Esophagus muscularis mucosa (tissue), 4 donors: ENCODE measurements around the gene PTPN4. TPM values are rescaled to one million over a fixed set of nuclear protein-coding genes. Genes with fewer than 3 reads are reported as not detected.

ENCODE experiments used
- DNase-seq: peaks from one replicate; pipeline ENCODE4 v3.0.0-alpha.2; 2017; ENCODE audit errors: extremely low spot score
- H3K27ac ChIP-seq, 4 donors: fragments of 200-600 bp; sonication (generic); replicated peaks in 1 of 4; 1 replicate in 3 of 4; 2 replicates in 1 of 4; pipeline ENCODE4 v1.5.1; 2016 to 2019; ENCODE audit warnings: mild to moderate bottlenecking in 1 of 4
- H3K27me3 ChIP-seq, 4 donors: fragments of 200-600 bp; sonication (generic); one replicate each; pipeline versions ENCODE4 v1.5.1 to v1.6.0; 2016 to 2019
- H3K36me3 ChIP-seq, 4 donors: fragments of 200-600 bp; sonication (generic); one replicate each; pipeline ENCODE4 v1.5.1; 2016 to 2019
- H3K4me1 ChIP-seq, 4 donors: fragments of 200-600 bp; sonication (generic); one replicate each; pipeline ENCODE4 v1.5.1; 2016 to 2019
- H3K4me3 ChIP-seq, 4 donors: fragments of 200-600 bp; sonication (generic); 1 replicate in 2 of 4; 2 replicates in 2 of 4; pipeline ENCODE4 v1.5.1; 2016 to 2019; ENCODE audit warnings: mild to moderate bottlenecking in 4 of 4, moderate library complexity in 1 of 4
- H3K9me3 ChIP-seq, 4 donors: fragments of 200-600 bp; sonication (generic); 1 replicate in 3 of 4; 2 replicates in 1 of 4; pipeline ENCODE4 v1.5.1; 2016 to 2019
- CTCF ChIP-seq, 3 experiments: fragments of 200-600 bp in 2 of 3; fragments of 450-650 bp in 1 of 3; sonication (generic) in 2 of 3; IDR thresholded peaks; one replicate each; pipeline ENCODE4 v1.5.1; 2017 to 2019; ENCODE audit warnings: antibody characterized with exemption in 3 of 3, mild to moderate bottlenecking in 2 of 3, moderate library complexity in 1 of 3
- EP300 ChIP-seq: sonication (generic); formaldehyde crosslinking; IDR thresholded peaks from one replicate; pipeline ENCODE4 v1.6.1; 2017; ENCODE audit warnings: antibody characterized with exemption
- POLR2A ChIP-seq: fragments of 450-650 bp; IDR thresholded peaks from one replicate; pipeline ENCODE4 v1.6.1; 2017; ENCODE audit warnings: antibody characterized with exemption, moderate library complexity, mild to moderate bottlenecking, low read depth
- POLR2AphosphoS5 ChIP-seq, 2 donors: sonication (generic); formaldehyde crosslinking; IDR thresholded peaks; one replicate each; pipeline ENCODE4 v1.6.1; 2017; ENCODE audit warnings: antibody characterized with exemption in 2 of 2
- WGBS: methylation state at CpG from one replicate; pipeline ENCODE4 v1.1.5; 2018; 5-methylcytosine and 5-hydroxymethylcytosine counted together
- intact Hi-C: fragments of 100-400 bp; cut with DNase I; formaldehyde crosslinking; loops from one replicate; pipeline ENCODE4 v1.15.1; 2023
- total RNA-seq, 4 donors: library from RNA; depleted of rRNA; stranded (reverse); fragments of >200 nt; gene quantifications; one replicate each; pipeline versions ENCODE4 v1.1.0 to v1.2.1, GENCODE V29; 2016

The PTPN4 gene
- total RNA-seq, 4 donors from 2014 or later, result 21.3 to 39.9 (median 24.7) TPM

GRCh38 chr2:119746836-119747686 lies 12.7 kb upstream of the PTPN4 start:
- intact Hi-C loops, result no loop called here
- no peak for TF ChIP-seq CTCF (IDR thresholded peaks at IDR 0.05)
- TF ChIP-seq POLR2AphosphoS5 (IDR thresholded peaks at IDR 0.05), result no peak
- TF ChIP-seq POLR2A, result no peak
- TF ChIP-seq EP300, result no peak
- no peak for DNase-seq
- Histone ChIP-seq H3K4me3 (no peak overlapping the region), H3K27me3 (no peaks in the 10 kb centered on the region), H3K9me3 (no peaks in the 10 kb centered on the region), H3K36me3 (no peaks in the 10 kb centered on the region), H3K27ac (no peak overlapping the region), H3K4me1 (no peaks in the 10 kb centered on the region)
- 76% methylated on average over 15 of the region's 15 CpGs for WGBS

- H3K4me3 ChIP-seq, result no peak overlapping the region
- H3K36me3 ChIP-seq, result no peaks in the 10 kb centered on the region
- no peak for DNase-seq
- intact Hi-C loops, result no loop called here
- H3K4me1 ChIP-seq, result no peaks in the 10 kb centered on the region
- 76% methylated on average over 4 of the region's 4 CpGs for WGBS
- TF ChIP-seq CTCF (IDR thresholded peaks at IDR 0.05) (no peak), POLR2A (no peak), POLR2AphosphoS5 (IDR thresholded peaks at IDR 0.05) (no peak), EP300 (no peak)
- no peaks in the 10 kb centered on the region for H3K9me3 ChIP-seq
- H3K27ac ChIP-seq, result no peak overlapping the region
- H3K27me3 ChIP-seq, result no peaks in the 10 kb centered on the region
Measured at GRCh38 chr2:119748135-119748534, 11.6 kb upstream of the PTPN4 start.

GRCh38 chr2:119749477-119750012 lies 10.2 kb upstream of the PTPN4 start:
- DNase-seq, result no peak
- Histone ChIP-seq H3K9me3 (no peaks in the 10 kb centered on the region), H3K27me3 (no peaks in the 10 kb centered on the region), H3K4me1 (no peaks in the 10 kb centered on the region), H3K4me3 (no peak overlapping the region), H3K36me3 (no peaks in the 10 kb centered on the region), H3K27ac (no peak overlapping the region)
- no peak for TF ChIP-seq CTCF (IDR thresholded peaks at IDR 0.05)
- no peak for TF ChIP-seq POLR2AphosphoS5 (IDR thresholded peaks at IDR 0.05)
- TF ChIP-seq EP300, result no peak
- no peak for TF ChIP-seq POLR2A
- intact Hi-C loops, result loop anchor here (5.0 kb wide), 1 partner anchor 428 kb away; no protein-coding TSS in a partner anchor
- 100% methylated on average over 1 of the region's 1 CpG for WGBS

- Histone ChIP-seq H3K27me3 (no peaks in the 10 kb centered on the region), H3K4me1 (no peaks in the 10 kb centered on the region), H3K36me3 (no peaks in the 10 kb centered on the region), H3K4me3 (no peak overlapping the region), H3K9me3 (no peaks in the 10 kb centered on the region), H3K27ac (no peak overlapping the region)
- intact Hi-C loops, result loop anchor here (2.0 to 5.0 kb wide), 2 partner anchors 71 to 426 kb away; no protein-coding TSS in a partner anchor
- no peak for TF ChIP-seq CTCF (IDR thresholded peaks at IDR 0.05)
- TF ChIP-seq POLR2A, result no peak
- TF ChIP-seq POLR2AphosphoS5 (IDR thresholded peaks at IDR 0.05), result no peak
- no peak for TF ChIP-seq EP300
- DNase-seq, result no peak
- 58% methylated on average over 2 of the region's 2 CpGs for WGBS
Measured at GRCh38 chr2:119751706-119752105, 8.0 kb upstream of the PTPN4 start.
